Hepatic stellate cell (primary cell): ENCODE data around the gene PAX7.

ENCODE experiments used
- DNase-seq: peaks from one replicate; pipeline ENCODE4 v3.0.0; 2011; ENCODE audit warnings: low spot score

The PAX7 gene

GRCh38 chr1:18796950-18797349 lies 166.3 kb downstream of the PAX7 start:
- DNase-seq = no peak
